DOHH2 (cell line): Measurements from ENCODE around the gene IL10RB.
"Not testable (repeated sequence)": the region's sequence is repeated elsewhere in the genome, so short reads cannot be mapped to it uniquely, and the experiment has no call there.

Experiments used
- H3F3A ChIP-seq: fragments of 200-600 bp; sonication (generic), shearing (Covaris generic); 2 replicates; pipeline ENCODE4 v1.6.0; 2016; ENCODE audit warnings: antibody characterized with exemption, mild to moderate bottlenecking; ENCODE audit not compliant: control insufficient read depth, insufficient read depth
- H3K27ac ChIP-seq: fragments of 200-600 bp; sonication (generic); 2 replicates; pipeline ENCODE4 v1.5.1; 2014; ENCODE audit warnings: low read depth, mild to moderate bottlenecking, low read length, moderate library complexity
- H3K27me3 ChIP-seq: fragments of 200-600 bp; sonication (generic); 2 replicates; pipeline ENCODE4 v1.6.1; 2014; ENCODE audit warnings: mild to moderate bottlenecking, low read length, mixed read lengths; ENCODE audit not compliant: control insufficient read depth
- H3K36me3 ChIP-seq: fragments of 200-600 bp; sonication (generic); 2 replicates; pipeline ENCODE4 v1.6.1; 2014; ENCODE audit warnings: mild to moderate bottlenecking, low read length, moderate library complexity, mixed read lengths; ENCODE audit not compliant: control insufficient read depth
- H3K4me1 ChIP-seq: fragments of 200-600 bp; sonication (generic); 2 replicates; pipeline ENCODE4 v1.6.1; 2014; ENCODE audit warnings: mild to moderate bottlenecking, low read length, mixed read lengths; ENCODE audit not compliant: control insufficient read depth
- H3K4me2 ChIP-seq: fragments of 200-600 bp; sonication (generic); 2 replicates; pipeline ENCODE4 v1.6.0; 2014; ENCODE audit warnings: mild to moderate bottlenecking, low read length, moderate library complexity
- H3K4me3 ChIP-seq: fragments of 200-600 bp; sonication (generic); 2 replicates; pipeline ENCODE4 v1.5.1; 2014; ENCODE audit warnings: mild to moderate bottlenecking, low read length, mixed read lengths
- H3K79me2 ChIP-seq: fragments of 200-600 bp; sonication (generic); 2 replicates; pipeline ENCODE4 v1.6.1; 2014; ENCODE audit warnings: mild to moderate bottlenecking, low read length, mixed read lengths; ENCODE audit not compliant: control insufficient read depth
- H3K9me2 ChIP-seq: fragments of 200-600 bp; sonication (generic); replicated peaks from 2 replicates; pipeline ENCODE4 v1.6.1; 2014; ENCODE audit warnings: mild to moderate bottlenecking, low read length, mixed read lengths; ENCODE audit not compliant: control insufficient read depth
- H3K9me3 ChIP-seq: fragments of 200-600 bp; sonication (generic); 2 replicates; pipeline ENCODE4 v1.6.1; 2014; ENCODE audit warnings: antibody characterized with exemption, low read length, mixed read lengths; ENCODE audit not compliant: control insufficient read depth, insufficient read depth
- H4K20me1 ChIP-seq: fragments of 200-600 bp; sonication (generic); 2 replicates; pipeline ENCODE4 v1.6.0; 2014; ENCODE audit warnings: low read depth, mild to moderate bottlenecking, antibody characterized with exemption, low read length, moderate library complexity; ENCODE audit not compliant: control insufficient read depth, insufficient read depth
- EZH2phosphoT487 ChIP-seq: fragments of 200-600 bp; sonication (generic); IDR thresholded peaks from 2 replicates; pipeline ENCODE4 v1.6.1; 2017; ENCODE audit warnings: borderline replicate concordance, mild to moderate bottlenecking, antibody characterized with exemption, low read length, moderate library complexity, mixed read lengths
- TF ChIP-seq, protein P1 (sequence below): fragments of 200-600 bp; sonication (generic); IDR thresholded peaks from one replicate; pipeline ENCODE4 v1.5.1; 2014; ENCODE audit warnings: antibody characterized with exemption, mild to moderate bottlenecking, low read depth, low read length; ENCODE audit not compliant: poor library complexity, severe bottlenecking

The IL10RB gene

DNA sequence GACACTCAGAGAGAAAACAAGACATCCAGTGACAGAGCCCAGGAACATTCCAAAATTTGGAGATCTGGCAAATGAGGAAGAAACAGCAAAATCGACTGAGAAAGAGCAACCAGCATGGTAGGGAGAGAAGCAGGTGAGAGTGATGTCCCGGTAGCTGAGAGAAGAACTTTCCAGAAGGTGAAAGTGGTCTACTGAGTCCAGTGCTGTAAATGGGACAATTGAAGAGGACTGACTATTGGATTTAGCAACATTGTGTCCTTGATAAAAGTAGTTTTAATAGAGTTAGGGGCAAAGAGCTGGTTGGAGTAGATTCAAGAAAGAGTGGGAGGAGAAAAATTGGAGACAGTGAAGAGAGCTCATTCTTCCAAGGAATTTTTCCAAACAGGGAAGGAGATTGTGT, 15.0 kb upstream of the IL10RB start:
- Histone ChIP-seq H3K36me3 (peaks cover 98% of the 10 kb centered on the region), H4K20me1 (no peaks in the 10 kb centered on the region), H3K79me2 (0 out of 2 replicates have a peak, but pooled peaks cover 2% of the 10 kb centered on the region), H3K27me3 (no peaks in the 10 kb centered on the region), H3F3A (no peaks in the 10 kb centered on the region), H3K4me3 (no peak overlapping the region), H3K9me2 (no peaks in the 10 kb centered on the region), H3K4me2 (no peak overlapping the region), H3K9me3 (no peaks in the 10 kb centered on the region), H3K4me1 (no peaks in the 10 kb centered on the region), H3K27ac (no peak overlapping the region)
- TF ChIP-seq, protein P1, sequence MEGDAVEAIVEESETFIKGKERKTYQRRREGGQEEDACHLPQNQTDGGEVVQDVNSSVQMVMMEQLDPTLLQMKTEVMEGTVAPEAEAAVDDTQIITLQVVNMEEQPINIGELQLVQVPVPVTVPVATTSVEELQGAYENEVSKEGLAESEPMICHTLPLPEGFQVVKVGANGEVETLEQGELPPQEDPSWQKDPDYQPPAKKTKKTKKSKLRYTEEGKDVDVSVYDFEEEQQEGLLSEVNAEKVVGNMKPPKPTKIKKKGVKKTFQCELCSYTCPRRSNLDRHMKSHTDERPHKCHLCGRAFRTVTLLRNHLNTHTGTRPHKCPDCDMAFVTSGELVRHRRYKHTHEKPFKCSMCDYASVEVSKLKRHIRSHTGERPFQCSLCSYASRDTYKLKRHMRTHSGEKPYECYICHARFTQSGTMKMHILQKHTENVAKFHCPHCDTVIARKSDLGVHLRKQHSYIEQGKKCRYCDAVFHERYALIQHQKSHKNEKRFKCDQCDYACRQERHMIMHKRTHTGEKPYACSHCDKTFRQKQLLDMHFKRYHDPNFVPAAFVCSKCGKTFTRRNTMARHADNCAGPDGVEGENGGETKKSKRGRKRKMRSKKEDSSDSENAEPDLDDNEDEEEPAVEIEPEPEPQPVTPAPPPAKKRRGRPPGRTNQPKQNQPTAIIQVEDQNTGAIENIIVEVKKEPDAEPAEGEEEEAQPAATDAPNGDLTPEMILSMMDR, result no peak
- no peak for TF ChIP-seq EZH2phosphoT487

DNA sequence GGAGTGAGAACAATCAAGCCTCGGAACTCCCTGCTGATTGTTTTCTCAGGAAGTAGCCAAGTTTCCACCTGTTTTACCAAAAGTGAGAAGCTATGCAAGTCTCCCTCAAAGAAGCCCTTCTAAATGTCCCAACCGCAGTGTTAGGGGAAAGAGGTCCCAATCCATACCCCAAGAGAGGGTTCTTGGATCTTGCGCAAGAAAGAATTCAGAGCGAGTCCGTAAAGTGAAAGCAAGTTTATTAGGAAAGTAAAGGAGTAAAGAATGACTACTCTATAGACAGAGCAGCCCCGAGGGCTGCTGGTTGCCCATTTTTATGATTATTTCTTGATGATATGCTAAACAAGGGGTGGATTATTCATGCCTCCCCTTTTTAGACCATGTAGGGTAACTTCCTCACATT, 12.8 kb upstream of the IL10RB start:
- H3K4me1 ChIP-seq, H4K20me1 ChIP-seq, H3K4me3 ChIP-seq, H3K27me3 ChIP-seq, H3K9me2 ChIP-seq, H3F3A ChIP-seq, H3K79me2 ChIP-seq, H3K9me3 ChIP-seq, H3K27ac ChIP-seq, H3K4me2 ChIP-seq: not testable (repeated sequence)
- H3K36me3 ChIP-seq, result peaks cover 97% of the 10 kb centered on the region

DNA sequence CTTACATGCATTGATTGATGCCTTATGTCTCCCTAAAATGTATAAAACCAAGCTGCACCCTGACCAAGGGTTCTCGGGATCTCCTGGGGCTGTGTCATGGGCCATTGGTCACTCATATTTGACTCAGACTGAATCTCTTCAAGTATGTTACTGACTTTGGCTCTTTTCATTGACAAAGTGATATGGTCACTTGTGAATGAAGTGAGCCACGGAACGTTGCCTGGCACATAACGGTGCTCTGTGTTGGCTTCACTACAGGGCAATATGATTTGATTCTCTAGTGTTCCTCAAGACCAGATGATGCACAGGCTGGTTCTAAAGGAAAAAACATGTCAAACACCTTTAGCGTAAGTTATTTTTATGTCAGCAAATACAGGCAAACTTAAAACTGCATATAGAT, 11.4 kb upstream of the IL10RB start:
- Histone ChIP-seq H3K4me3 (no peak overlapping the region), H3K36me3 (peaks cover 96% of the 10 kb centered on the region), H4K20me1 (no peaks in the 10 kb centered on the region), H3K4me1 (peaks cover 2% of the 10 kb centered on the region; the same call in 1 of the 2 replicates), H3K27me3 (no peaks in the 10 kb centered on the region), H3K4me2 (no peak overlapping the region), H3K27ac (no peak overlapping the region), H3K79me2 (peaks cover 7% of the 10 kb centered on the region), H3K9me2 (no peaks in the 10 kb centered on the region), H3K9me3 (no peaks in the 10 kb centered on the region), H3F3A (peaks cover 7% of the 10 kb centered on the region)
- TF ChIP-seq, protein P1, result no peak
- no peak for TF ChIP-seq EZH2phosphoT487

DNA sequence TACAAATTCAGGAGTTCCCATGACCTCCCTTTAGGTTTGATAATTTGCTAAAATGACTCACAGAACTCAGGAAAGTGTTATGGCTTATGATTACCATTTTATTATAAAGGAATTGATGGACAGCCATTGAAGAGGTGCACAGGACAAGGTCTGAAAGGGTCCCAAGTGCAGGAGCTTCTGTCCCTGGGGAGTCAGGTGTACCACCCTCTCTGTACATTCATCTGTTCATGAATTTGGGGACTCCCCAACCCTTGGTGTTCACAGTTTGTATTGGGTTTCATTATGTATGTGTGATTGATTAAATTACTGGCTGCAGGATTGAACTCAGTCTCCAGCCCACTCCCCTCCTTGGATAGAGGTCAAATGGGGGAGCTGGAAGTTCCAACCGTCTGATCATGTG, 10.8 kb upstream of the IL10RB start:
- Histone ChIP-seq H4K20me1 (no peaks in the 10 kb centered on the region), H3K79me2 (peaks cover 7% of the 10 kb centered on the region), H3K27ac (no peak overlapping the region), H3F3A (peaks cover 8% of the 10 kb centered on the region), H3K4me1 (peaks cover 4% of the 10 kb centered on the region; the same call in 1 of the 2 replicates), H3K9me3 (no peaks in the 10 kb centered on the region), H3K36me3 (peaks cover 96% of the 10 kb centered on the region), H3K4me2 (no peak overlapping the region), H3K27me3 (no peaks in the 10 kb centered on the region), H3K9me2 (no peaks in the 10 kb centered on the region), H3K4me3 (no peak overlapping the region)
- TF ChIP-seq, protein P1, result no peak
- TF ChIP-seq EZH2phosphoT487, result no peak
